Muscle of back (tissue), 13 donors: ENCODE data around the gene EEF1AKMT1. TPM values are rescaled to one million over a fixed set of nuclear protein-coding genes. Genes with fewer than 3 reads are reported as not detected.
A peak's percentile ranks its signal among the peaks of the same experiment; 100 is the strongest.

Experiments
- DNase-seq, 3 donors: peaks; one replicate each; pipeline versions ENCODE4 v3.0.0 to v3.0.0-alpha.2; 2013
- long read RNA-seq, 9 donors: transcript quantifications; one replicate each; lab custom pipeline, GENCODE V29; 2026
- polyA plus RNA-seq, 10 donors: library from polyadenylated mRNA; unstranded; fragments of 120-200 nt; gene quantifications; one replicate each; pipeline ENCODE4 v1.2.1, GENCODE V29; 2013; ENCODE audit not compliant: insufficient read length in 10 of 10

Gene EEF1AKMT1, protein sequence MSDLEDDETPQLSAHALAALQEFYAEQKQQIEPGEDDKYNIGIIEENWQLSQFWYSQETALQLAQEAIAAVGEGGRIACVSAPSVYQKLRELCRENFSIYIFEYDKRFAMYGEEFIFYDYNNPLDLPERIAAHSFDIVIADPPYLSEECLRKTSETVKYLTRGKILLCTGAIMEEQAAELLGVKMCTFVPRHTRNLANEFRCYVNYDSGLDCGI
- 10 to 100 TPM; 10.5 to 14.6 (median 12.4) TPM for polyA plus RNA-seq
- long read RNA-seq, donor 1, partial matches to known transcripts, result 0 of 1 reads
- long read RNA-seq, donor 1, other reads (novel, unspliced or antisense), result 0 of 1 reads
- long read RNA-seq, donor 2, transcript EEF1AKMT1-202 (5 exons, 1,042 nt), result major isoform, 9 of 9 reads
- long read RNA-seq, donor 2, partial matches to known transcripts, result 0 of 9 reads
- long read RNA-seq, donor 2, other reads (novel, unspliced or antisense), result 0 of 9 reads
- long read RNA-seq, donor 3, result 0 reads
- long read RNA-seq, donor 4, partial matches to known transcripts, result 0 of 3 reads
- long read RNA-seq, donor 4, other reads (novel, unspliced or antisense), result 0 of 3 reads
- long read RNA-seq, donor 5, transcript EEF1AKMT1-202 (5 exons, 1,042 nt), result major isoform, 10 of 15 reads
- long read RNA-seq, donor 5, partial matches to known transcripts, result 5 of 15 reads
- long read RNA-seq, donor 5, other reads (novel, unspliced or antisense), result 0 of 15 reads
- long read RNA-seq, donor 6, transcript EEF1AKMT1-202 (5 exons, 1,042 nt), result major isoform, 8 of 8 reads
- long read RNA-seq, donor 6, partial matches to known transcripts, result 0 of 8 reads
- long read RNA-seq, donor 6, other reads (novel, unspliced or antisense), result 0 of 8 reads
- long read RNA-seq, donor 7, partial matches to known transcripts, result 0 of 3 reads
- long read RNA-seq, donor 7, other reads (novel, unspliced or antisense), result 0 of 3 reads
- long read RNA-seq, donor 8, partial matches to known transcripts, result 0 of 4 reads
- long read RNA-seq, donor 8, other reads (novel, unspliced or antisense), result 0 of 4 reads
- long read RNA-seq, donor 9, result 0 reads

DNA sequence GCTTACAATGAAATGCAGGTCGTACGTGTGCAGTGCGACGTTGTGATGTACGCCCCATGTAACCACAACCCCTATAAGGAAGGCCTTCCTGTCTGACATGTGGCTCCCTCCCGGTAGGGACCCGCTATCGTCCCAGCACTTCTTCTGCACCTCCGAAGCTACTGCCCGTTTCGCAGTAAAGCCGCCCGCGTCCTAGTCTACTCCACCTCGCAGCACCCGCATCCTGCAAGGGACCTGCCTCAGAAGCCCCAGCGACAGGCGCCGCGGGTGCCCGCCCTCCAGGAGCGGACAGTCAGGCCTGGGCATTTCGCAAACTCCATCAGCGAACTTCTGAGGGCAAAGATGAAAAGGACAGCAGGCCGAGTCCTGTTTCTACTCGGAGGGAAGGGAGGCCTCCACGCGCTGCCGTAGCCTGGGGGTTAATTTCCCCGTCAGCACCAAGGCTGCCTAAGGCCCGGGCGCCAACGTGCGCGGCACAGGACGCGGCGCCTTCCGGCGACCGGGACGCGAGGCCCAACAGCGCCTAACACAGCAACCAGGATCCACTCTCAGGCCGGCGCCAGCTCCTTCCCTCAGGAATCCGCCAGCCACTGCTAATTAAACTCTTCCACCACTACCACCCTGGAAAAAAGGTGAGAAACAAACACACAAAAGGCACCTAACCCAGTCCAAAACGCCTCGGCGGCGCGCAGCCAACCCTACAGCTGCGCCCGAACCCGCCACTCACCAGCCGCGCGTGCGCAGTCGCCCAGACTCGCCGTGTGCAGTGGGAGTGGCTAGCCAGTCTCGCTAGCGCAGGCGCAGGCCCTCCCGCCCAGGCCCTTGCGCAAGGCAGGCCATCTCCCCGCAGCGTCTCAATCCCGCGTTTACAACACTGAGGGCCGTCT lies at the start of gene EEF1AKMT1:
Gene EEF1AKMT1 (minus strand): TSS at position 768 of the 887 bp plus-strand sequence. CDS start 16,363 bp downstream, outside the sequence.
- peak; percentile 94 to 97 (median 95) for DNase-seq

DNA sequence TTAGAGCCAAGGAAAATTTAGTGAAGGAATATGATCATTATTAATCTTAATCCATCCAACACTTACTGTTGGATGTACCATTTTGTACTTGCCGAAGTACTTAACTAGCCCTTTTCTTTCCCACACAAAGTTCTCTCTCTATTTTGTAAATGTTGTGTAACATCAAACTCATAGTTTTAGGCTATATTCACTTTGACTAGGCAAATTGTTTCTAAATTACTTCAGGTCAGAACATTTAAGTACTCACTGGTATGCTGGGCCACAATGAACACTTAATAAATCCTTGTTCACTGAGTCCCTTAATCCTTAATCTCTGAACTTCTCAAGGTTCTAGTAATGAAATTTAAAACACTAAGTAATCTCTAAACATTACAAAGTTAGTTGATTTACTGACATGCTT lies 49.3 kb upstream of the EEF1AKMT1 start:
- no peak for DNase-seq

DNA sequence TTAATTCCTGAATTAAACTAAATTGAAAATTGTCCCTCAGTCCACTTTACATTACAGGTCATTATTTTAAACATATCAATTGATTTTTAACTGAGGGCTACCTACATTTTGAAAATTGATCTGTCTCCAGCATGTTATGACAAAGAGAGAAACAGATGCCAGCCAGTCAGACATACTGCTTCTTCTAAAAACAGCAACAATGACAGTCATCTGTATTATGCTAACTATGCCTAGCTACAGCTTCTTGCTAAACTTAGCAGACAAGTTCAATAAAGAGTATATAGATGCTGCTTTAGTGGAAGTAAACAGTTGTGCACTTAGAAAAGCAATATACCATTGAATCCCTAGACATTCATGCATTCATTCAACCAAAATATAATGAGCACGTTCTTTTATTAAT lies 48.6 kb upstream of the EEF1AKMT1 start:
- DNase-seq, result no peak

DNA sequence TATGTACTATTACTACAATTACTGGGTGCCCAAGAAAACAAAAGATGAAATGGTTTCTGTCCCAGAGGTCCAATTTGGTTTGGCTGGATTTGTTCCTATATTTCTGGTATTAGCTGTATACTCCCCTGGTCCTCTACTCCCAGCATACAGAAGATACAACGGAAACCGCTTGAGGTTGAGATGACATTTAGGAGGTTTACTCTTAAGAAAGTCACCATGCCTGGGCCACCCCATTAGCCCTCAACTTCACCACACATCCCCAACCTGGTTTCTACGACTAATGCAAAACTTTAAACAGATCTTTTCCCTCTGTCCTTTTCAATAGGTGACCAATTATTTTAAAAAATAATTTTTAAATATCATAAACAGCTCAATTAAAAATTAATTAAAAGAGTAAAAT lies 46.0 kb upstream of the EEF1AKMT1 start:
- DNase-seq, result no peak

- no peak for DNase-seq
These were observed 41.7 kb upstream of the EEF1AKMT1 start for GRCh38 chr13:20815464-20815863.

DNA sequence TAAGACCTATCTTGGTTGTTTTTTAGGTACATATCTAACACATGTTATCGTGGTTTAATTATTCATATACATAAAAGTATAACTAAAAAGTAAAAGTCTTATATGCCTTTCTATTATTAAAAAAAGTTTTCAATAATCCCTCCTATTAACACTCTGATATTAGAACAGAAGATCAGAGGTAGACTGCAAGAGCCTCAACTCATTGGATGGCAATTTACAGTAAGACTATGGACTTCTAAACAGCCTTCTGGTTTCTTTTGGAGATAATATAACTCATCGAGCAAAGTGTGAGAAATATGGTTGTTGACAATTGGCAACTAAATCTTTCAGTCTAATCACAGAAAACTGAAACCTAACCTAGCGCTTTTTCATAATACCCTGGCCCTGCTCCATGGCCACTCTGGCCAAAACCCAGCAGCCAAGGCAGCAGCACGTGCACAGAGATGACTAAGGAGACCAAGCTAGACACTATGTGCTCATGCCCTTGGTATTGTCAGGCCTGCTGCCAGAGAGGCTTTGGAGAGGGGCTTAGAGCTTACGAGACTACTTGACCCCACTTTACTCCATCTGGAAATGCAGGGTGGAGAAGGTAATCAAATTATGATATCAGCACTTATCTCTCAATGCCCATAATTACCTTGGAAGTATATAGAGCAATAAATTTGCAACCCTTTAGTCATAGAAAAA lies 40.6 kb upstream of the EEF1AKMT1 start:
- DNase-seq, result peak; percentile 73 to 92 (median 78)

DNA sequence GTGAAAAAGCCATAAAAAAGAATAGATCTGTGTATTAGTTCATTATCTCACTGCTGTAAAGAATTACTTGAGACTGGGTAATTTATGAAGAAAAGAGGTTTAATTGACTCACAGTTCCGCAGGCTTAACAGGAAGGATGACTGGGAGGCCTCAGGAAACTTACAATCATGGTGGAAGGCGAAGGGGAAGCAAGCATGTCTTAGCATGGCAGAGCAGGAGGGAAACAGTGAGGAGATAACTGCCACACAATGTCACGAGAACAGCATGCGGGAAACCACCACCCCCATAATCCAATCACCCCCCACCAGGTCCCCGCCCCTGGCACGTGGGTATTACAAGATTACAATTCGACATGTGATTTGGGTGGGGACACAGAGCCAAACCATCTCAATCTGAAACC lies 39.1 kb upstream of the EEF1AKMT1 start:
- DNase-seq, result no peak

GRCh38 chr13:20810808-20811207 lies 37.0 kb upstream of the EEF1AKMT1 start:
- DNase-seq, result no peak

GRCh38 chr13:20808874-20809273 lies 35.1 kb upstream of the EEF1AKMT1 start:
- no peak for DNase-seq

DNA sequence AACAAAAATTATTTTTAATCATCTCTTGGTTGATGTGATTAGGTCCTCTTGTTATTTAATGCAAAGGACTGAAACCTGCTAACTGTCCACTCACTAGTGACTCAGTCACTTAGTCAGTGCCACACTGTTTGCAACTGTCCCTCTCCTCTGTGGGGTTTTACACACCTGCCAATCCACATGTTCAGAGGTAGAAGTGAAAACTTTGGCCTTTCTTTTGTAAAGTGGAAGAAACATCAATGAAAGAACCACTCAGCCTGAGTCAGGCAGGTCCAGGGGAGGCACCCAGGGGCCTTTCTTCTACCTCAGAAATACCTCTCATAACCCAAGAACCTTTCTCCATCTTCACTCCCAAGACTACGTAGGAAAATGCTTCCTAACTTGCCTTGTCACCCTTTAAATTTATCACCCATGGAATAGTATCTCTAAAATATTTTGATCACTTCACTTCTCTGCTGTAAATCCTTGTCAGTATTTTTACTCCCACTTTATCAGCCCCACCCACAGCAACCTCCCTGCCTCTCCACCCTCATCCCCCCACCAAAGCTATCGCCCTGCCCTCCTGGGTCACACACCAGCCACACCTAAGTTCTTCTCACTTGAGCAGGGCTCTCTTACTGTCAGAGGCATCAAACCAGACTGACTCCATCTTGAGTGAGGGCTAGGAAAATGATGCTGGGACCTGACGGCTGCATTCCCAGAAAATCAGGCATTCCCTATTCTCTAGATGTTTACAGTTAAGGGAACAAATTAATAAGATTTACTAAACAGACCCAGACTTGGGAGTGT lies 29.6 kb upstream of the EEF1AKMT1 start:
- no peak for DNase-seq

GRCh38 chr13:20801707-20802106 lies 27.9 kb upstream of the EEF1AKMT1 start:
- DNase-seq, result no peak

DNA sequence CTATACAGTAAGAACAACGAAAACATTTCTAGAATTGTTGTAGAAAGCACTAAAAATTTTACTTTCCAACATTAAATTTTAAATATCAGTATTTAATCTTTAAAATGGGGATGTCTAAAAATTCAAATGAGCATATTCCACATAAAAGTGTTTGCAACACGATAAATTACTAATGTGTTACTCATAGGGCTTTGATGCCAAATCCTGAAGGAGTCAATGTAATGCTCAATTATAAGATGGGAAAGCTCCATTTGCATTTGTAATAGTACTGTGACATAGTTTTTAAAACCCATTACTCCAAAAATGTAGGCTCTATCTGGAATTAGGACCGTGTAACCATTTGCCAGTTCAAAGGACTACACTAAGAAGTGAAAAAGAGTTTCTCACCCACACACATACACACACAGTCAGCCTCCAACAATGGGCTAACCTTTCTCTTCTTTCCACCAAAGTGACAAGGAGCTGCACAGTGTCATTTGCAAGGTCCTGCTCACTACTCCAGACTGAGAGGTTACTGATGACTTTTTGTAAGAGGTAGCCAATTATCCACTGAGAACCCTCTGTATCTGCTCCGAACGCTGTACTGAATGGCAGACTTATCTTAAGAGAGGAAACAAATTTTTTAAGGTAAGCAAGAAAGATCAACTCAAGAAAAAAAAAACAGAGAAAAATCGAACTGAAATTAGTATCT lies 26.1 kb upstream of the EEF1AKMT1 start:
- DNase-seq, result no peak

DNA sequence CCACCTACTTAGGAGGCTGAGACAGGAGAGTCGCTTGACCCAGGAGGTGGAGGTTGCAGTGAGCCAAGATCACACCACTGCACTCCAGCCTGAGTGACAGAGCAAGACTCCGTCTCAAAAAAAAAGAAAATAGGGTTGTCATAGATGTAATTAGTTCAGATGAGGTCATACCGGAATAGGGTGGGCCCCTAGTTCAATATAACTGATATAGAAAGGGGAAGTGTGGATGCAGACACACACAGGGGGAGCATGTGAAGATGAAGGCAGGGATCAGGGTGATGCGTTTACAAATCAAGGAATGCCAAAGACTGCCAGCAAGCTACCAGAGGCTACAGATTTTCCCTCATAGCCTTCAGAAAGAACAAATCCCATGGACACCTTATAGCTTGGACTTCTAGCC lies 24.3 kb upstream of the EEF1AKMT1 start:
- DNase-seq, result no peak

- DNase-seq, result peak in 2 of 3 donors; percentile 33 to 59
These were observed 23.2 kb upstream of the EEF1AKMT1 start for GRCh38 chr13:20796791-20797508.

DNA sequence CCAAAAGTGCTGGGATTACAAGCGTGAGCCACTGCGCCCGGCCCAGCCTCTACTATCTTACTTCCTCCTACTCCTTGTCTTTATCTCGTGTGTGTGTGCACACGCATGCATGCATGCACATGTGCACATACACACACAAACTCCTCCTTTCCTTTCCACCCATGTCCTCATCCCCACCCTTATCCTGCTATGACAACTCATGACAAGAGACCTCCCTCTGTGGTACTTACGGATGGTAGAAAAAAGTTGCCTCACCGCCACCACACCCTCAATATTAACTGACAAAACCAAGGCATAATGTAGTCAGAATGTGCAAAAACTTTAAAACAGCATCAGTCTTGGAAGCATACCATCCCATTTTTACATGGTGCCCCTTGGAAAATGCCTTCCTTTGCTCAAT lies 15.9 kb upstream of the EEF1AKMT1 start:
- no peak for DNase-seq

- no peak for DNase-seq
These were observed 14.6 kb upstream of the EEF1AKMT1 start for GRCh38 chr13:20788312-20788711.

GRCh38 chr13:20787180-20787579 lies 13.4 kb upstream of the EEF1AKMT1 start:
- no peak for DNase-seq

DNA sequence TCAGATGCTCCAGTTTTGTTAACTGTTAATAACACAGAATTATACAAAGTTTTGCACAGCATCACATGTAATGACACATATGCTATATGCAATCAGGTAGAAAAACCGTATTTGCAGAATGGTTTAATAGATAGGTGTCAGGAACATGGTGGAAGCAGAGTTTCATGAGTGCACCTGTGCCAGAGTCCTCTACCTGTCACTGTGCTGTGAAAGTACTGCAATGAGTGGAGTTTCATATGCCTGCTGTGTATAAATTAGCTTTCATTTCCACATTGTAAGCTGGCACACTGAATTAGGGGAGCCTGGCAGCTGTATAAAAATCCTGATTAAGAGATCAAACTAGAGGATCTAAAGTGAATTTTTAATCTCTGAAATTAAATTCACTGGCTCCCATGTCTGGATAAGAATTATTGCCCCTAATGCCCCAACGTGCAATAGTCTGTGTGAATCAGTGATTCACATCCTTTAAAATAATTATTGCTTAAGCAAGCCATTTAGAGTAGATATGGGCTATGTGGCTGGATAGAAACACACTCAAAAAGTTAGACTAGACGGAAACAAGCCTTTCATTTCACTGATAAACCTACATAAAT lies 8.5 kb upstream of the EEF1AKMT1 start:
- DNase-seq, result no peak
